ACC112 (cell line): ENCODE data around the gene SETDB2.

Source experiments
- H2AFZ ChIP-seq: fragments of 200-600 bp; sonication (generic); one replicate; pipeline ENCODE4 v1.6.0; 2017; ENCODE audit warnings: antibody characterized with exemption, low read length; ENCODE audit not compliant: unreplicated experiment
- H3K27ac ChIP-seq: fragments of 200-600 bp; sonication (generic); 2 replicates; pipeline ENCODE4 v1.5.1; 2014; ENCODE audit warnings: low read depth, mild to moderate bottlenecking, antibody characterized with exemption, low read length, moderate library complexity
- H3K27me3 ChIP-seq: fragments of 200-600 bp; sonication (generic); 2 replicates; pipeline ENCODE4 v1.6.1; 2014; ENCODE audit warnings: mild to moderate bottlenecking, antibody characterized with exemption, low read length, moderate library complexity, mixed read lengths; ENCODE audit not compliant: insufficient read depth
- H3K36me3 ChIP-seq: fragments of 200-600 bp; sonication (generic); 2 replicates; pipeline ENCODE4 v1.6.1; 2016; ENCODE audit warnings: mild to moderate bottlenecking, antibody characterized with exemption, low read length, moderate library complexity, mixed read lengths; ENCODE audit not compliant: insufficient read depth
- H3K4me1 ChIP-seq: fragments of 200-600 bp; sonication (generic); one replicate; pipeline ENCODE4 v1.6.1; 2016; ENCODE audit warnings: low read length, mixed read lengths; ENCODE audit not compliant: insufficient read depth, unreplicated experiment, control insufficient read depth
- H3K4me3 ChIP-seq: fragments of 200-600 bp; sonication (generic); 2 replicates; pipeline ENCODE4 v1.5.1; 2014; ENCODE audit warnings: mild to moderate bottlenecking, low read depth, low read length
- H3K79me2 ChIP-seq: fragments of 200-600 bp; sonication (generic); one replicate; pipeline ENCODE4 v1.6.0; 2016; ENCODE audit warnings: low read length; ENCODE audit not compliant: control insufficient read depth, unreplicated experiment, insufficient read depth

The SETDB2 gene, protein sequence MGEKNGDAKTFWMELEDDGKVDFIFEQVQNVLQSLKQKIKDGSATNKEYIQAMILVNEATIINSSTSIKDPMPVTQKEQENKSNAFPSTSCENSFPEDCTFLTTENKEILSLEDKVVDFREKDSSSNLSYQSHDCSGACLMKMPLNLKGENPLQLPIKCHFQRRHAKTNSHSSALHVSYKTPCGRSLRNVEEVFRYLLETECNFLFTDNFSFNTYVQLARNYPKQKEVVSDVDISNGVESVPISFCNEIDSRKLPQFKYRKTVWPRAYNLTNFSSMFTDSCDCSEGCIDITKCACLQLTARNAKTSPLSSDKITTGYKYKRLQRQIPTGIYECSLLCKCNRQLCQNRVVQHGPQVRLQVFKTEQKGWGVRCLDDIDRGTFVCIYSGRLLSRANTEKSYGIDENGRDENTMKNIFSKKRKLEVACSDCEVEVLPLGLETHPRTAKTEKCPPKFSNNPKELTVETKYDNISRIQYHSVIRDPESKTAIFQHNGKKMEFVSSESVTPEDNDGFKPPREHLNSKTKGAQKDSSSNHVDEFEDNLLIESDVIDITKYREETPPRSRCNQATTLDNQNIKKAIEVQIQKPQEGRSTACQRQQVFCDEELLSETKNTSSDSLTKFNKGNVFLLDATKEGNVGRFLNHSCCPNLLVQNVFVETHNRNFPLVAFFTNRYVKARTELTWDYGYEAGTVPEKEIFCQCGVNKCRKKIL

DNA sequence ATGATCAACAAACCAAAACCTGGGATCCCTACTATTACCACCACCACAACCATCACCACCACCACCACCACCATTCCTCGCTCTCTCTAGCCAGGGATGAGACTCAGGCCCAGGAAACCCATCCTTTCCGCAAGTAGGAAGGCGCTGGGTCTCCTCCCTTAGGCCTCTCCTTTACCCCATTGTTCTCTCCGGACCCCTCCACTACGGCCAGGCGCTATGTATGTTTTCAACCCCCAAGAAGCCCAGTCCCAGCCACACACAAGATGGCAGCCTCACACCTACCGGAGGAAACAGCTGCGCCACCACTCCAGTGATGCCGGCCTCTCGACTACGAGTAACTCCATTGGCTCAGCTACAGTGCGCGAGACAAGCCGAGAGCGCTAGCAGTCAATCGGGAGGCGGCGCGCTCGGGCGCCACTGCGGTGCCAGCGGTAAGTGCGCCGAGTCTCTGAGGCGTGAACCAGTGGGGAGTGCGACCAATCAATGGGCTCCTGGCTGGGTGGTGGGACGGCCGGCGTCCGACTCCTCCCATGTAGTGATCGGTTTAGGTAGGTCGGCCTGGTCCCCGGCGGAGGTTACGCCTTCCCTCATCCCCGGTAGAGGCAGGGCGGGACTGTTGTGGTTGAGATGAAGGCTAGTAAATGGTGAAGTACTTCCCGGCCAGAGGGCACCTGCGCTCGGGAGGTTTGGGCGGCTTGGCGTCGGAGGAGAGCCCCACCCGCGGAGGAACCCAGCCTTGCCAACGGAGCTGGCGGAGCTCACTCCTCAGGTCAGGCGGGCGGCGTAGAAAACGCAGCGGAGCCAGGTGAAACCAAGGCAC, at the start of gene SETDB2, which contains the start of gene CAB39L:
Gene SETDB2, plus strand, starts transcription at position 571 of the 820 bp plus-strand sequence. CDS start 7,620 bp downstream, outside the sequence.
Gene CAB39L, minus strand, starts transcription at position 361 of the 820 bp plus-strand sequence. CDS start 61,154 bp downstream, outside the sequence.
- Histone ChIP-seq H2AFZ (peak within 1 kb of the TSS; percentile 79), H3K36me3 (no peaks in the 10 kb centered on the region), H3K79me2 (peaks cover 42% of the 10 kb centered on the region), H3K4me1 (peaks cover 3% of the 10 kb centered on the region), H3K27me3 (no peaks in the 10 kb centered on the region), H3K27ac (peak within 1 kb of the TSS; percentile 74), H3K4me3 (peak within 1 kb of the TSS; percentile 89)

DNA sequence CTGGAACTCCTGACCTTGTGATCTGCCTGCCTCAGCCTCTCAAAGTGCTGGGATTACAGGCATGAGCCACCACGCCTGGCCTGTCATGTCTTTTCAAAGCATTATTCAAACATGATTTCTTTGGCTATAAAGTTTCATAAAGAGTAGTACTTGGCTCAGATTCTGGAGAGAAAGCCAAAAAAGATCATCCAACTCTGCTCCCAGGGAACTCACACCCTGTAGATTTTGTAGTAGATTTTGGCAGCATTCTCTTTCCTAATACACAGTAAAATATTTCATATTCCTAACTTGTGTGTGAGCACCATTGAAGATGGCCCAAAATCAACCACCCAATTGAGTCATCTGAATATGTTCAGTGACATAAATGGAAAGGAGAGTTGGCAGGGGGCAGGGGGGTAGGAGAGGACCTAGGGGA, 48.6 kb upstream of the SETDB2 start:
- H2AFZ ChIP-seq = no peak overlapping the region
- H3K27me3 ChIP-seq = no peaks in the 10 kb centered on the region
- no peak overlapping the region for H3K27ac ChIP-seq
- H3K4me1 ChIP-seq = no peaks in the 10 kb centered on the region
- no peaks in the 10 kb centered on the region for H3K79me2 ChIP-seq
- no peaks in the 10 kb centered on the region for H3K36me3 ChIP-seq
- no peak overlapping the region for H3K4me3 ChIP-seq

DNA sequence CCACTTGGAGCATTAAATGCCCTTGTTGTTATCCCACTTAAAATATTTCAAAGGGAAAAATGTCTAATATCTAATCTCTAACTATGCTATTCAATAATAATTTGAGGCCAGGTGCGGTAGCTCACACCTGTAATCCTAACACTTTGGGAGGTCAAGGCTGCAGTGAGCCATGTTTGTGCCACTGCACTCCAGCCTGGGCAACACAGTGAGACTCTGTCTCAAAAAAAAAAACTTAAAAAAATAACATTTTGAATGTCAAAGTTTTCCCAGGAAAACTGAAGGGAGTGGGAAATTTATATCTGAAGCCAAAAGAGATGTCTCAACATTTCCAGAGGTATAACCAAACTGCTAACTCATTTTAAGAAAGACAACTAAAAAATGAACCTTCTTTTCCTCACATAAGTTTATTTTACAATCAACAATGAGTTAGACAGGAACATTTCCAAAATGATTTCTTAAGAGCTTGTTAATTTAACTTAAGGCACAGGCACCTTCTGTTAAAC, 48.1 kb upstream of the SETDB2 start:
- Histone ChIP-seq H3K79me2 (no peaks in the 10 kb centered on the region), H3K4me1 (no peaks in the 10 kb centered on the region), H3K36me3 (no peaks in the 10 kb centered on the region), H3K27me3 (no peaks in the 10 kb centered on the region), H3K27ac (no peak overlapping the region), H3K4me3 (no peak overlapping the region), H2AFZ (no peak overlapping the region)

DNA sequence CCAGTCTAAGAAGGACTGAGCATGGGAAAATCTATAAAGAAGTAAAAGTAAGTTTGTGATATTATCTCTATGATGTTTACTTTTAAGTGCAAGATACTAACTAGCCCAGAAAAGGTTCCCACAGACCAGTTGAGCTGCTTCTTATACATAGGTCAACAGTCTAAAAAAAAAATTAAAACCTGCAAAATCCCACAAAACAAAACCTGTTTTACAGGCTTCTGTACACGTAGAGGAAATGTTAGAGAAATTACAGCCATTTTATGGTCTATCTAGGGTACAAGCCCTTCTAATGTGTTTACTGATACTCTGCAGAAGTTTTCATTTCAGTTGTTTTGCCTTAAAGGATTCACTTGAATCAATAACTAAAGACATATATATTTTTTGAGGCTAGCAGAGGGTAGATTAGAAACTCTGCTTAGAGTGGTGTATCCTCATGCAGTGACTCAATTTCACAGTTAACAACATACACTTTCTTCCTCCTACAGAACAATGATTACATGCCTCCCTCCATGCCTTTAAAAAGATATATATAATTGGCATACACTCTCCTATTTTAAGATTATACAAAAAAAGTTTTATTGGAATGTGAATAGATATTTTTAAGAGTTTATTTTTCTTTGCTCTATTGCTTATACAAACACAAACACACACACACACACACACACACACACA, 44.1 kb upstream of the SETDB2 start:
- Histone ChIP-seq H3K4me3 (no peak overlapping the region), H2AFZ (no peak overlapping the region), H3K79me2 (no peaks in the 10 kb centered on the region)

DNA sequence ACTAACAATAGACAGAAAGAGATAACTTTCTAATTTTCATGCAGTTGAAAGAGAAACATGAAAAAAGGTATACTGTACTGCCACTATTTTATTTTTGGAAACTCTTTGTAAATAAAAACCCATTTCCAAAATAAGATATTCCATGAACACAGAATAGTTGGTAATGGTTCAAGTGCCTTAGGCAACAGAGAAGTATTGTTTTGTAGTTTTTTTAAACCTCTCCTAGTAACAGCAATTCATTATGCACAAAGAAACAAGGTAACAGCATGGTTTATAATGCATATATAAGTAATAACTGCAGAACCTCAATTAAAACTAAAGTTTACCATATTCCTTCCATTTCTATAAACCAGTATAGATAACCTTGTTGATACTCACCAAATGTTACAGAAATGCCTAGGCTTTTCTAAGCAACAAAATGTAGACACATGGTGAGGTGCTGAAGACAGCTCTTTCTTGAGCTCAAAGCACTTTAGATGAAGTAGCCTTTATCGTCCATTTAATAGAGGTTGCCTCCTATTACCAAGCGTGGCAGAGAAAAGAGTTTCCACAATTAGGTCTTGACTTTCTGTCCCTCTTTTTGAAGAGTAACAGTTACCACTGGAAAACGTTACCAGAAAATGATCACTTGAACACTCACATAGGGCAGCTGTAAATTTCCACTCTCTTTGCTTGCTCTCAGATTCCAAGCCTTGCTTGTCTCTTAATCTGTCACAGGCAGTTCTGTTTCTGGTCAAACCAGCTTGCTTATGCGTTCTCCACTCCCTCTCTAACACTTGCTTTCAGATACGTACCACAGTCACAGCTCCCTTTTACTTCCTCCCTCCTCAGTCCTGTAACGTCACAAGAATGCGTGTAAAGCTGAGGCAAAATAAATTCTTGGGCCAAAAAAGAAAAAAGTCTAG, 43.1 kb upstream of the SETDB2 start:
- no peaks in the 10 kb centered on the region for H3K36me3 ChIP-seq
- H3K4me3 ChIP-seq = no peak overlapping the region
- H3K27me3 ChIP-seq = no peaks in the 10 kb centered on the region
- peak overlapping the region; percentile 75 for H2AFZ ChIP-seq
- no peaks in the 10 kb centered on the region for H3K79me2 ChIP-seq
- H3K4me1 ChIP-seq = no peaks in the 10 kb centered on the region
- H3K27ac ChIP-seq = no peak overlapping the region

More for the DNA sequence above, 44.1 kb upstream of the SETDB2 start:
- no peaks in the 10 kb centered on the region for H3K4me1 ChIP-seq
- no peaks in the 10 kb centered on the region for H3K27me3 ChIP-seq
- H3K36me3 ChIP-seq = no peaks in the 10 kb centered on the region
- H3K27ac ChIP-seq = no peak overlapping the region

DNA sequence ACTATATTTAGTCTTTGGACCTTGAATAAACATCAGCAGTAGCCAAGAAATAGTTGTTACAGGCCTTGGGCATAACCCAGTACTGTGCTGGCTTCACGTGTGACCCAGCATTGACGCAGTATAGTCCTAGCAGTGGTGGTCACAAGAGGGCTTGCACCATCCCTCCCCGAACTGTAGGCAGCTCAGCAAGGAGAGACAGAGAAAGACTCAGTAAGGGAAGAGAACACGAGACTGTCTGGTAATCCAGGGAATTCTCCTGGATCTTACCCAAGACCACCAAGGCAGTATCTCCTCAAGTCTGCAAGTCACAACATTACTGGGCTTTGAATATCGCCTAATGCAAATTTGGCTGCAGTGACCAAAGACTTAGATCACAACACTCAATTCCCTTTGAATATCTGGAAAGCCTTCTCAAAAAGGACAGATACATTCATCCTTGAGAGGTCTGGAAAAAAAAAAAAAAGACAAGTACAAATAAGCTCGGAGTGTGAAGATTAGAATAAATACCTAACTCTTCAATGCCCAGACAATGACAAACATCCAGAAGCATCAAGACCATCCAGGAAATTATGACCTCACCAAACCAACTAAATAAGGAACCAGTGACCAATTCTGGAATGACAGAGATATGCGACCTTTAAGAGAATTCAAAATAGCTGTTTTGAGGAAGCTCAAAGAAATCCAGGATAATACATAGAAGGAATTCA, 39.9 kb upstream of the SETDB2 start:
- H3K4me1 ChIP-seq = no peaks in the 10 kb centered on the region
- H3K27ac ChIP-seq = no peak overlapping the region
- no peaks in the 10 kb centered on the region for H3K79me2 ChIP-seq
- no peak overlapping the region for H2AFZ ChIP-seq
- no peaks in the 10 kb centered on the region for H3K27me3 ChIP-seq
- H3K36me3 ChIP-seq = no peaks in the 10 kb centered on the region
- H3K4me3 ChIP-seq = no peak overlapping the region

DNA sequence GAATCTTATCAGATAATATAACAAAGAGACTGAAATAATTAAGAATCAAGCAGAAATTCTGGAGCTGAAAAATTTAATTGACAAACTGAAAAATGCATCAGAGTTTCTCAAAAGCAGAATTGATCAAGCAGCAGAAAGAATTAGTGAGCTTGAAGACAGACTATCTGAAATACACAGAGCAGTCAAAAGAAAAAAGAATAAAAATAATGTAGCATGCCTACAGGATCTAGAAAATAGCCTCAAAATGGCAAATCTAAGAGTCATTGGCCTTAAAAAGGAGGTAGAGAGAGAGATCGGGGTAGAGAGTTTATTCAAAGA, 39.4 kb upstream of the SETDB2 start:
- Histone ChIP-seq H3K27ac (no peak overlapping the region), H3K4me3 (no peak overlapping the region), H3K27me3 (no peaks in the 10 kb centered on the region), H3K79me2 (no peaks in the 10 kb centered on the region), H3K36me3 (no peaks in the 10 kb centered on the region), H3K4me1 (no peaks in the 10 kb centered on the region), H2AFZ (no peak overlapping the region)

DNA sequence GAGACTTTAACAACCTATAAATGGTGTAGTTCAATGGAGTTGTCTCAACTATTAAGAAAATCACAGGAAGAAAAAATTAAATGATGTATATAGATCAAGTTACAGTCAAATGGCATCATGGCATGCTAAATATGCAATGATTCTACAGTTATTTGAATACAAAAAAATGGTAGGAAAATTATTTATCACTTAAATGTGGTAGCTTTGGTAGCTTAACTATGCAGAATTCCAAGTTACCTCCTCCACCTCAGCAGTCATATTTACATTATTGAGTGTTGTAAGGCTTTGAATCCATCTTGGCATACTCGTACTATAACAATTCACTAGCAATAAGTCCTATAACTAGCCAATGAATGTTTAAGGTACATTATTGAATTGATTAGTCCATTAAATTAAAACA, 37.0 kb upstream of the SETDB2 start:
- Histone ChIP-seq H3K4me3 (no peak overlapping the region), H3K27ac (no peak overlapping the region), H3K4me1 (no peaks in the 10 kb centered on the region), H3K36me3 (no peaks in the 10 kb centered on the region), H3K27me3 (no peaks in the 10 kb centered on the region), H3K79me2 (no peaks in the 10 kb centered on the region), H2AFZ (no peak overlapping the region)

DNA sequence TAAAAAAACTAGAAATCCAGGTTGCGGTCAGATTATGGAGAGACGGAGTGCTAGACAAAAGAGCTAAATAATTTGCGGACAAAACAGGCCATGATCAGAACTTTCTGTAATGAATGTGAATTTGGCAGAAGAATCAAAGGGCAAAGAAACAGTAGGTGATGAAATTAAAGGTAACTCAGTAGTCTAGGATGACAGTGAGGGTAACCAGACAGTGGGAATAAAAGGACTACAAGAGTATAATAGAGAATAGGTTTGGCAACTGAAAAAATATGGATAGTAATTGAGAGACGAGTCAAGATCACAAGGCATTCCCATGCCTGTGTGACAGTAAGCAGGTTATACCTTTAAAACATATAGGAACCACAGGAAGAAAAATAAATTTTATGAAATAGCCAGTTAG, 36.1 kb upstream of the SETDB2 start:
- H3K79me2 ChIP-seq = no peaks in the 10 kb centered on the region
- no peak overlapping the region for H3K4me3 ChIP-seq
- H3K36me3 ChIP-seq = no peaks in the 10 kb centered on the region
- no peaks in the 10 kb centered on the region for H3K27me3 ChIP-seq
- no peak overlapping the region for H2AFZ ChIP-seq
- no peaks in the 10 kb centered on the region for H3K4me1 ChIP-seq
- no peak overlapping the region for H3K27ac ChIP-seq
